GM12873 (cell line): Measurements from ENCODE around the gene MPP2.

ENCODE experiments used
- CTCF ChIP-seq: IDR thresholded peaks from 2 replicates; pipeline ENCODE4 v1.5.1; 2012; ENCODE audit warnings: low read depth, mild to moderate bottlenecking, moderate library complexity, low read length, control low read depth; ENCODE audit not compliant: insufficient read depth; ENCODE audit errors: missing control alignments

The MPP2 gene

GRCh38 chr17:43846221-43846712 is 61.1 kb downstream of the MPP2 start:
- peak; percentile 98 for TF ChIP-seq CTCF

- TF ChIP-seq CTCF = no peak
Observed at GRCh38 chr17:43845766-43846165, 61.6 kb downstream of the MPP2 start.

GRCh38 chr17:43844241-43844640 is 63.1 kb downstream of the MPP2 start:
- no peak for TF ChIP-seq CTCF

- no peak for TF ChIP-seq CTCF
Observed at GRCh38 chr17:43842975-43843325, 64.4 kb downstream of the MPP2 start.

- TF ChIP-seq CTCF = no peak
Observed at GRCh38 chr17:43841282-43841681, 66.1 kb downstream of the MPP2 start.

- TF ChIP-seq CTCF = no peak
Observed at GRCh38 chr17:43840814-43841213, 66.5 kb downstream of the MPP2 start.

- TF ChIP-seq CTCF = no peak
Observed at GRCh38 chr17:43839670-43840108, 67.6 kb downstream of the MPP2 start.
